A549 (cell line): ENCODE data around the gene KRT76. TPM values are rescaled to one million over a fixed set of nuclear protein-coding genes. Genes with fewer than 3 reads are reported as not detected.

Experiments used
- ATAC-seq, 2 experiments: fragments of 200-7000 bp in 1 of 2; fragments of >200 bp in 1 of 2; cut with Nextera tagmentation in 1 of 2; cut with Tn5 transposase in 1 of 2; 3 replicates each; pipeline versions ENCODE4 v1.8.0 to v1.9.1; 2018 to 2020; ENCODE audit warnings: mild to moderate bottlenecking in 1 of 2, moderate library complexity in 1 of 2
- CTCF ChIA-PET: fragments of 300-600 bp; sonication (Branson Sonifier 250); formaldehyde crosslinking; extraction: SDS; loops from one replicate; lab custom pipeline; 2021; ENCODE audit warnings: antibody characterized with exemption, inconsistent platforms; lab: Yijun Ruan, JAX
- POLR2A ChIA-PET: fragments of 350-600 bp; formaldehyde crosslinking; extraction: SDS; loops from one replicate; lab custom pipeline; 2021; ENCODE audit warnings: antibody characterized with exemption, inconsistent platforms; lab: Yijun Ruan, JAX
- DNase-seq, 2 experiments: peaks; one replicate each; pipeline versions ENCODE4 v3.0.0 to v3.0.0-alpha.2; 2011 to 2016; ENCODE audit warnings: low read depth in 1 of 2, low spot score in 1 of 2
- FAIRE-seq: peaks from 2 replicates; lab custom pipeline; 2011; peaks lifted over from hg19 to GRCh38; lab: Jason Lieb, UNC
- H3K27ac ChIP-seq, 2 experiments: fragments of >200 bp; sonication (Bioruptor Twin); formaldehyde crosslinking; 3 replicates each; pipeline ENCODE4 v1.5.1; 2016 to 2017
- H3K4me1 ChIP-seq: fragments of >200 bp; sonication (Bioruptor Twin); formaldehyde crosslinking; 3 replicates; pipeline ENCODE4 v1.6.1; 2016
- H3K4me2 ChIP-seq: fragments of >200 bp; sonication (Bioruptor Twin); formaldehyde crosslinking; 3 replicates; pipeline ENCODE4 v1.6.1; 2016
- H3K4me3 ChIP-seq: fragments of >200 bp; sonication (Bioruptor Twin); formaldehyde crosslinking; 3 replicates; pipeline ENCODE4 v1.5.1; 2016
- H3K9me3 ChIP-seq: fragments of >200 bp; sonication (Bioruptor Twin); formaldehyde crosslinking; 3 replicates; pipeline ENCODE4 v1.6.1; 2016
- CBX2 ChIP-seq: fragments of 200-600 bp; sonication (generic); IDR thresholded peaks from 2 replicates; pipeline ENCODE4 v1.6.1; 2016; ENCODE audit warnings: low read depth, mild to moderate bottlenecking, borderline replicate concordance
- CHD2 ChIP-seq: fragments of 150-350 bp; IDR thresholded peaks from 2 replicates; pipeline ENCODE4 v1.6.1; 2014; ENCODE audit warnings: low read length; ENCODE audit not compliant: partially characterized antibody
- CHD4 ChIP-seq: fragments of 200-600 bp; sonication (generic); IDR thresholded peaks from 2 replicates; pipeline ENCODE4 v1.6.1; 2016; ENCODE audit warnings: antibody characterized with exemption, mild to moderate bottlenecking, borderline replicate concordance
- ESRRA ChIP-seq: fragments of 150-350 bp; IDR thresholded peaks from 2 replicates; pipeline ENCODE4 v1.6.1; 2014; ENCODE audit warnings: mild to moderate bottlenecking, low read length, borderline replicate concordance
- FOSB ChIP-seq: fragments of 250-450 bp; sonication (Bioruptor Pico); IDR thresholded peaks from 2 replicates; pipeline ENCODE4 v1.5.0; 2020; ENCODE audit warnings: mild to moderate bottlenecking, moderate library complexity
- FOSL2 ChIP-seq, 2 experiments: fragments of 450-650 bp in 1 of 2; fragments of >200 bp in 1 of 2; sonication (Bioruptor Twin) in 1 of 2; formaldehyde crosslinking; IDR thresholded peaks; 2 replicates each; pipeline versions ENCODE4 v1.5.0 to v1.6.1; 2016 to 2020; ENCODE audit warnings: mild to moderate bottlenecking in 1 of 2, moderate library complexity in 1 of 2
- FOXS1 ChIP-seq: fragments of 250-450 bp; sonication (Bioruptor Pico); IDR thresholded peaks from 2 replicates; pipeline ENCODE4 v1.5.0; 2020; ENCODE audit warnings: mild to moderate bottlenecking, moderate library complexity
- HDAC2 ChIP-seq: fragments of 200-600 bp; sonication (generic); IDR thresholded peaks from 2 replicates; pipeline ENCODE4 v1.6.1; 2016
- HEYL ChIP-seq: fragments of 250-450 bp; sonication (Bioruptor Pico); IDR thresholded peaks from 2 replicates; pipeline ENCODE4 v1.8.0; 2021; ENCODE audit warnings: mild to moderate bottlenecking, moderate library complexity
- HMGXB4 ChIP-seq: fragments of 250-450 bp; sonication (Bioruptor Pico); IDR thresholded peaks from 2 replicates; pipeline ENCODE4 v1.5.0; 2021; ENCODE audit warnings: mild to moderate bottlenecking, moderate library complexity, borderline replicate concordance
- HOXB13 ChIP-seq: fragments of 250-450 bp; sonication (Bioruptor Pico); IDR thresholded peaks from 2 replicates; pipeline ENCODE4 v1.5.0; 2020; ENCODE audit warnings: low read depth, mild to moderate bottlenecking, moderate library complexity
- KDM1A ChIP-seq: fragments of 200-600 bp; sonication (generic); IDR thresholded peaks from 2 replicates; pipeline ENCODE4 v1.6.1; 2016; ENCODE audit warnings: low read depth, mild to moderate bottlenecking
- MAFK ChIP-seq: fragments of 450-650 bp; IDR thresholded peaks from 2 replicates; pipeline ENCODE4 v1.6.1; 2014; ENCODE audit not compliant: partially characterized antibody
- MAX ChIP-seq: IDR thresholded peaks from 2 replicates; pipeline ENCODE4 v1.6.1; 2012
- MAZ ChIP-seq: fragments of 150-350 bp; IDR thresholded peaks from 2 replicates; pipeline ENCODE4 v1.6.1; 2014; ENCODE audit warnings: antibody characterized with exemption, low read depth, low read length, borderline replicate concordance
- MYC ChIP-seq: IDR thresholded peaks from 2 replicates; pipeline ENCODE4 v1.6.1; 2012; ENCODE audit warnings: mild to moderate bottlenecking, inconsistent platforms, low read length, improper control_type of control experiment, borderline replicate concordance
- PBX3 ChIP-seq: IDR thresholded peaks from 2 replicates; pipeline ENCODE4 v1.6.1; 2012
- PHF8 ChIP-seq: fragments of 200-600 bp; sonication (generic); IDR thresholded peaks from 2 replicates; pipeline ENCODE4 v1.6.1; 2016; ENCODE audit warnings: low read depth, mild to moderate bottlenecking, antibody characterized with exemption, moderate library complexity, borderline replicate concordance
- POLR2AphosphoS2 ChIP-seq: conservative IDR thresholded peaks from 2 replicates; pipeline ENCODE4 v1.6.1; 2012; ENCODE audit warnings: low read length, improper control_type of control experiment, inconsistent platforms
- RNF2 ChIP-seq: fragments of 200-600 bp; sonication (generic); IDR thresholded peaks from 2 replicates; pipeline ENCODE4 v1.6.1; 2016; ENCODE audit warnings: low read depth, mild to moderate bottlenecking, antibody characterized with exemption, moderate library complexity, borderline replicate concordance
- SREBF2 ChIP-seq: fragments of 450-650 bp; IDR thresholded peaks from 2 replicates; pipeline ENCODE4 v1.6.1; 2014; ENCODE audit warnings: mild to moderate bottlenecking, moderate library complexity
- TP53 ChIP-seq: fragments of 250-450 bp; sonication (Bioruptor Pico); IDR thresholded peaks from 2 replicates; pipeline ENCODE4 v1.5.0; 2021; ENCODE audit warnings: mild to moderate bottlenecking, moderate library complexity
- USF2 ChIP-seq: fragments of 450-650 bp; IDR thresholded peaks from 2 replicates; pipeline ENCODE4 v1.6.1; 2014; ENCODE audit warnings: antibody characterized with exemption
- WGBS: methylation state at CpG from one replicate; pipeline ENCODE4 v1.1.6; 2017; ENCODE audit errors: missing lambda C conversion rate; 5-methylcytosine and 5-hydroxymethylcytosine counted together
- polyA plus RNA-seq, 4 experiments: library from polyadenylated mRNA; depleted of rRNA in 3 of 4; stranded (reverse); fragments of >200 nt; fragmentation: RNase III in 1 of 4; extraction: RNeasy Plus Mini Kit Qiagen cat#74134 plus additional on column Dnase treatment in 1 of 4; gene quantifications; 2 replicates in 3 of 4; 3 replicates in 1 of 4; pipeline ENCODE4 v1.2.3, GENCODE V29; 2011 to 2017

KRT76 gene
- polyA plus RNA-seq, 2 of the 4 experiments (the other 2 are of a cell fraction) = not detected

- DNase-seq (no peak), FAIRE-seq (no peak), ATAC-seq (no peak)
- ChIA-PET POLR2A (no interaction called here), CTCF (interaction anchor here (0.6 to 1.7 kb wide), 2 partner anchors 8 to 59 kb away, joined by 4 read pairs; no protein-coding TSS in a partner anchor)
- Histone ChIP-seq H3K27ac (no peak overlapping the region), H3K4me1 (peaks cover 22% of the 10 kb centered on the region), H3K4me2 (no peak overlapping the region), H3K4me3 (no peak overlapping the region), H3K9me3 (no peaks in the 10 kb centered on the region)
- WGBS = 79% methylated on average over 7 of the region's 7 CpGs
- TF ChIP-seq POLR2AphosphoS2 (no peak), PHF8 (no peak), MAZ (no peak), MAX (no peak), HEYL (CRISPR knock-in tag) (no peak), ESRRA (no peak), FOSB (CRISPR knock-in tag) (no peak), USF2 (no peak)
Measured at GRCh38 chr12:52809166-52809565, 32.0 kb upstream of the KRT76 start.

GRCh38 chr12:52808573-52809160, 31.5 kb upstream of the KRT76 start:
- Histone ChIP-seq H3K4me2 (no peak overlapping the region), H3K4me3 (no peak overlapping the region), H3K4me1 (peaks cover 22% of the 10 kb centered on the region), H3K9me3 (no peaks in the 10 kb centered on the region), H3K27ac (no peak overlapping the region)
- TF ChIP-seq FOSL2 (IDR thresholded peaks at IDR 0.05) (no peak), FOSL2 (CRISPR knock-in tag; IDR thresholded peaks at IDR 0.05) (no peak), PHF8 (no peak), FOXS1 (no peak), SREBF2 (no peak), HOXB13 (no peak), PBX3 (no peak), FOSB (CRISPR knock-in tag) (no peak), TP53 (CRISPR knock-in tag) (no peak), KDM1A (no peak), MAFK (no peak), CHD4 (no peak), CBX2 (no peak), POLR2AphosphoS2 (no peak)
- FAIRE-seq (no peak), DNase-seq (no peak), ATAC-seq (no peak)
- CTCF ChIA-PET = interaction anchor here (0.6 to 1.7 kb wide), 3 partner anchors 9 to 60 kb away, joined by 4 read pairs; partner anchors contain the start of gene KRT3
- 97% methylated on average over 4 of the region's 8 CpGs for WGBS
- POLR2A ChIA-PET = no interaction called here

GRCh38 chr12:52807544-52808470, 30.7 kb upstream of the KRT76 start:
- no peak overlapping the region for H3K27ac ChIP-seq
- no peak overlapping the region for H3K4me2 ChIP-seq
- WGBS = 85% methylated on average over 16 of the region's 16 CpGs
- no peaks in the 10 kb centered on the region for H3K9me3 ChIP-seq
- H3K4me1 ChIP-seq = peaks cover 18% of the 10 kb centered on the region; the same call in 2 of the 3 replicates
- DNase-seq (no peak), ATAC-seq (no peak), FAIRE-seq (no peak)
- no peak for TF ChIP-seq HMGXB4
- TF ChIP-seq MYC = no peak
- no peak for TF ChIP-seq SREBF2
- no peak for TF ChIP-seq RNF2
- no peak for TF ChIP-seq PHF8
- TF ChIP-seq HDAC2 = no peak
- TF ChIP-seq ESRRA = no peak
- no peak for TF ChIP-seq CHD2
- no peak overlapping the region for H3K4me3 ChIP-seq
- CTCF ChIA-PET = interaction anchor here (0.7 to 1.7 kb wide), 7 partner anchors 10 to 435 kb away, joined by 3 to 4 read pairs (median 3); partner anchors contain the start of gene KRT3
- POLR2A ChIA-PET = no interaction called here
